Neural cell (in vitro differentiated cells): Measurements from ENCODE around the gene HTRA2.

Source experiments
- EZH2 ChIP-seq: fragments of 200-600, 300-800 bp; shearing (Covaris generic), sonication (generic); IDR thresholded peaks from 2 replicates; pipeline ENCODE4 v1.6.1; 2014; ENCODE audit warnings: antibody characterized with exemption, low read length, borderline replicate concordance, mild to moderate bottlenecking; ENCODE audit not compliant: insufficient read depth, poor library complexity, severe bottlenecking
- TF ChIP-seq, protein P1 (sequence below): fragments of 450-650 bp; IDR thresholded peaks from 2 replicates; pipeline ENCODE4 v1.5.1; 2014; ENCODE audit warnings: antibody characterized with exemption, mild to moderate bottlenecking, moderate library complexity; ENCODE audit not compliant: poor library complexity, severe bottlenecking

GRCh38 chr2:74552914-74553811 lies 23.4 kb downstream of the HTRA2 start:
- TF ChIP-seq, protein P1, sequence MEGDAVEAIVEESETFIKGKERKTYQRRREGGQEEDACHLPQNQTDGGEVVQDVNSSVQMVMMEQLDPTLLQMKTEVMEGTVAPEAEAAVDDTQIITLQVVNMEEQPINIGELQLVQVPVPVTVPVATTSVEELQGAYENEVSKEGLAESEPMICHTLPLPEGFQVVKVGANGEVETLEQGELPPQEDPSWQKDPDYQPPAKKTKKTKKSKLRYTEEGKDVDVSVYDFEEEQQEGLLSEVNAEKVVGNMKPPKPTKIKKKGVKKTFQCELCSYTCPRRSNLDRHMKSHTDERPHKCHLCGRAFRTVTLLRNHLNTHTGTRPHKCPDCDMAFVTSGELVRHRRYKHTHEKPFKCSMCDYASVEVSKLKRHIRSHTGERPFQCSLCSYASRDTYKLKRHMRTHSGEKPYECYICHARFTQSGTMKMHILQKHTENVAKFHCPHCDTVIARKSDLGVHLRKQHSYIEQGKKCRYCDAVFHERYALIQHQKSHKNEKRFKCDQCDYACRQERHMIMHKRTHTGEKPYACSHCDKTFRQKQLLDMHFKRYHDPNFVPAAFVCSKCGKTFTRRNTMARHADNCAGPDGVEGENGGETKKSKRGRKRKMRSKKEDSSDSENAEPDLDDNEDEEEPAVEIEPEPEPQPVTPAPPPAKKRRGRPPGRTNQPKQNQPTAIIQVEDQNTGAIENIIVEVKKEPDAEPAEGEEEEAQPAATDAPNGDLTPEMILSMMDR, result no peak
- TF ChIP-seq EZH2, result no peak
